Measurements from ENCODE around the gene GRIP2.

Gene GRIP2

DNA sequence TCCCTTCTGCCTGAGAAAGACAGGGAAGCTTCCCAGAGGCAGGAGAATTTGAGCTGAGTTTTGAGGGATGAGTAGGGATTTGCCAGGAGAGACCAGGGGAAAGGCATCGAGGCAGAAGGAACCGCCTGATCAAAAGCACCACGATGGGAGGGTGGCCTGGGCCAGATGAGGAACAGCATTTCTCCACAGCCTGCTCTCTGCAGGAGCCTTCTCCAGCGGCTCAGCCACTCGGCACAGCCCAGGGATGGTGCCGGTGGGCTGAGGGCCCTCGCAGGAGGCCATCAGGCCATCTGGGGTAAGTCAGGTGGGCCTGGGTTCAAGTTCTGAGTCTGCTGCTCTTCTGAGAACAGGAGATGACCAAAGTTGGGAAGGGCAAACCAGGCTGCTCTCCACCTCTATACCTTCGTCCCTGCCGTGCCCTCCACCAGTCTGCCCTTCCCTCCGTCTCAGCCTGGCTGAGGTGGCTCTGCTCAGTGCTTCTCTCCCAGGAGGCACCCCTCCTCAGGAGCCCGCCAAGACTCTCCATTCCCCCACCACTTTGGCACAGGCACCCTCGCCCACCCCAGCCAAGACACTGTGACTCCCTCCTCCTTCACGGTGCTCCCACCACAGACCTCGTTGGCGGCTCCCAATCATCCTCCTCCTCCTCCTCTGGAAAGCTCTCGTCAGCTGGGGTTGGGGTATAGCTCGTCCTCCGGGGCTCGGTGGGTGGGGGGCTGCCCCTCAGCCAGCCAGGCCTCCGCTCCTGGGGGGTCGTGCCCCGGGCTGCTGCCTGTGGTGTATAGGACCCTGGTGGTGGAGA lies 34.9 kb downstream of the GRIP2 start:
- DNase-seq: no peak

GRCh38 chr3:14503706-14504065 lies 36.5 kb downstream of the GRIP2 start:
- DNase-seq: no peak

DNA sequence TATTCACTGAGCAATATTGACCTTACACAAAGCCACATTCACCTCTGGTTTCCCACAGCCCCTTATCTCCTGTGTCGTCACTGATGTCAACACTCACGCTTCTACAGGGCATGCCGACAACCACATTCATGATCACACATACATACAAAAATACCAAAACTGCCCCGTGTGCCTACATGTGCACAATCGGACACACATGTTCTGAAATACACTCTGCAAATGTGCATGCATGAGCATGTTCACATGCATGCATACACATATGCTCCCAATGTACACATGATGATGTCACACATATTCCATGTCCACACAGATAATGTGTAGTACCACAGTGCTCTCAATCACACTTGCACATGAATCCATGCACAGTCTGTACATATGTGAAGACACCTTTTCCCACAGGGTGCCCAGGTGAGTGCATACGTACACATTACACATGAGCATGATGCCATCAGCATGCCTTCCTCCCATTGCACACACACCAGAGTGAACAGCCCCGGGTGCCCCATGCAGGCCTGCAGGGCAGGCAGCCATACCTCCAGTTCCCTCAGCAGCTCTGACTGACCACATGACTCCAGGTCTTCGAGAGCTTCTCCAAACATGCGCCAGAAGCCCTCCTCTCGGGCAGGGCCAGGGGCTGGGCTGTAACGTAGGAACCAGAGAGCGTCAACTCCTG lies 37.0 kb downstream of the GRIP2 start:
- no peak for DNase-seq

DNA sequence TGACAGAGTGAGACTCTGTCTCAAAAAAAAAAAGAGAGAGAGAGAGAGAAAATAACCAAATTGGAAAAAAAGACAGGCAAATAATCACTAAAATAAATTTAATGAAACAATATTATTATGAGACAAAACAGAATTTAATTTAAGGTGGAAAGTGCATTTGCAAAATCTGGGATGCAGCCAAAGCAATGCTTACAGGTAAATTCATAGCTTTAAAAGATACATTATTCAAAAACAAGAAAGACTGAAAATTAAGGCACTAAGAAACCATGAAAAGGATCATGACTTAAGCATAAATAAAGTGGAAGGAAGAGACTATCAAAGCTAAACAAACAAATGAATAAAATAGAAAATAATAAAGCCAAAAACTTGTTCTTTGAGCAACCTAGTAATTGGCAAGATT lies 37.7 kb downstream of the GRIP2 start:
- DNase-seq: no peak

DNA sequence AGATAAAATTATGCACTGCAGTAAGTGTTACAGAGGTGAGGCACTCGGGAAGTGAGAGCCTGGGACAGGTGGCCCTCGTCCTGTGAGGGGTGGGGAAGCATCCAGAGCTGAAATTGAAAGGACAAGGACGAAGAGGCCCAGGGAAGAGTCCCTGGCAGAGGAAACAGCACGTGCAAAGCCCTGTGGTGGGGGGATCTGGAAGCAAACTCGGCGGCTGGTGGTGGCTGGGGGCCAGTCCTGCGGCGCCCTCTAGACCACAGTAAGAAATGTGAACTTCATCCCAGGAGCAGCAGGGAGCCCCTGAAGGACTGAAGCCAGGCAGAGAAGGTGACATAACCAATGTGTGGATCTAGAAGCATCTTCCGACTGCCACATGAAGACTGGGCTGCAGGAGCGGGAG lies 42.8 kb downstream of the GRIP2 start:
- no peak for DNase-seq

DNA sequence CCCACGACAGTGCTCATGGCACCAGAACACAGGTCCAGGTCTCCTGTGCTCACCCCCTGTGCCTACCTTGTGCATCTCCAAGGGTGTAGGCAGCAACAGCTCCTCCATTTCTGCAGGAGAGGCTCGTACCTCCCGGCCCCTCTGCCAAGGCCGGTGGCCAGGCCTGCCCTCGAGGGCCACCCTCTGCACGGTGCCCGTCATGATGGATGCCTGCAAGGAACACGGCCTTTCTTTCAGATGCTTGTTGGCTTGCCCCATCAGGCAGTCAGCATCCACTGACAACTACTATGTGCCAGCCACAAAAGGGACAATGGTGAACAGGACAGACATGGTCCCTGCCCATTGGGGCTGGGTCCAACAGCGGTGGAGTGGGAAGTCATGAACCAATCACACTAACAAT lies 43.8 kb downstream of the GRIP2 start:
- DNase-seq: no peak

- DNase-seq: no peak
Measured at GRCh38 chr3:14494973-14495300, 45.2 kb downstream of the GRIP2 start.

DNA sequence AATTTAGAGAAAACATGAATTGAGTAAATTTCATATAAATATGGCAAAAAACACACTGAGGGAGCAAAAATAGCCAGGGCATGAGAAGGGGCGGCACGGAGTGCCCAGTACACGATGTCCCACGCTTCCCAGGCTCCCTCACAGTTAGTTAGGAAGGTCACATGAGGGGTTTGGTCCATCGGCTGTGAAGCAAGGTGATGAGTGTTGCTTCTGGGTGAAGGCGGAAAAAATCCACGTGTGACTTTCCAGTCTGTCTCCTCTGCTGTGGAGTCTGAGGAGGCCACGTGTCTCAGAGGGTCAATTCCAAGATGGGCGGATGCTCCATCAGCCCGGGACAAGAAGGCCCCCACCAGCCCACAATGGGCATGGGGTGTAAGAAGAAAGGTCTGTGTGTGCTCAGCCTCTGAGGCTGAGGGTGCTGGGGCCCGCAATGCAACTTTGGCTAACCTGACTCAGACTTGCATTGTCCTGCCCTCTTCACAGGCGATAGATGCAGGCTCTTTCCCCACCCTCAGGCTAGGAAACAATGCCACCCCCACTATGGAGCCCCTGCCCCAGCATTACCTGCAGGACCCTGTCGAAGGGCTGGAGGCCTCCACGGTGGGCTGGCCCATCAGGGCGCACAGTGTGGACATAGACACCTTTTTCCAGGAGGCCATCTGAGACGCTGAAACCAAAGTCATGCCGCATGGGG lies 45.7 kb downstream of the GRIP2 start:
- DNase-seq: no peak

GRCh38 chr3:14492948-14493881 lies 46.9 kb downstream of the GRIP2 start:
- DNase-seq: no peak

GRCh38 chr3:14491396-14492190 lies 48.5 kb downstream of the GRIP2 start:
- no peak for DNase-seq

DNA sequence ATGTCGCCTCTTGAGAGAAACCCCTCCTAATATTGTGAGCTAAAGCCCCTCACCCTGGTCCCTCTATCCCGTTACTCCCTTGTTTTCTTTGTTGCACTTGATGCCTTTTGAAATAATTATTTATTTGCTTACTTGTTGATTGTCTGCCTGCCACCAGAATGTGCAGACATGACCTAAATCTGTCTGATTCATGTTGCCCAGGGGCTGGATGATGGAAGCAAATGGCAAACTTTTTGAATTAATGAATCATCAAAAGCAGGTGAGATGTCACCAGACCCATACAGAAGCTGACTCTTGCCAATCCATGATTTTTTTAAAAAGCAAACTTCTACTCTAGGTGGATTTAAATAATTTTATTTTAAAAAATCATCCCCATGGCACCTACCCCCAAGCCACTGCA lies 49.3 kb downstream of the GRIP2 start:
- no peak for DNase-seq

- DNase-seq: no peak
Measured at GRCh38 chr3:14490255-14490654, 49.9 kb downstream of the GRIP2 start.

GRCh38 chr3:14489641-14490040 lies 50.5 kb downstream of the GRIP2 start:
- DNase-seq: no peak

DNA sequence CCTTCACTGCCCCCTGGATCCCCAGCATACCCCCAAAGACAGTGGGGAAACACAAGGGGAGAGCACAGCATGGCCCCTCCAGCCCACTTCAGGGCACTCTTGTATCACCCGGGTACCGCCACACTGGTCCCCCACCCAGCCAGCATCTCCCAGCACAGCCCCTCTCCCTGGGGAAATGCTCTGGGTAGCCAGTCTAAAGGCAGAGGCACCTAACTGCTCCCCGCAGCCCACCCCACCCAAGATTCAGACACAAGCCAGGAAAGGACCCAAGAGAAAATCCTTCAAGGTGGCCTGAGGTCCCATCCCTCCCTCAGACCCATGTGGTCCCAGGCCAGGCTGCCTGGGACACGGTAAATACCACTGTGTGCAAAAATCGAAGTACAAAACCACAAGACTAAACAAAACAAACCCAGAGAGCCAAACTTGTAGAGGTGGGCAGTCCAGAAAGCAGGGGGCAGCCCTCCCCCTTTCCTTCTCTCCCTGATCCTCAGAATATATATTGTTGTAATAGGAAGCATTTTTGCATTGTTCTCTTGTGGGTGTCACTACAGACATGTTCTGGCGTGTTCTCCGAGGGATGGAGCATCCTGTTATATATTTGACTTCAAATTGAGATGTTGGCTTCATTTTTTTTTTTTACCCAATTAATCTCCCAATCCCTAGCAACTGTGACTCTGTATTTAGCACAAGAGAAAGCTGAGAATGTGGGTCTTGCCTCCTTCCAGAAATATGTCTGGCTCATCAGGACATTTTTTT lies 51.7 kb downstream of the GRIP2 start:
- DNase-seq: no peak

DNA sequence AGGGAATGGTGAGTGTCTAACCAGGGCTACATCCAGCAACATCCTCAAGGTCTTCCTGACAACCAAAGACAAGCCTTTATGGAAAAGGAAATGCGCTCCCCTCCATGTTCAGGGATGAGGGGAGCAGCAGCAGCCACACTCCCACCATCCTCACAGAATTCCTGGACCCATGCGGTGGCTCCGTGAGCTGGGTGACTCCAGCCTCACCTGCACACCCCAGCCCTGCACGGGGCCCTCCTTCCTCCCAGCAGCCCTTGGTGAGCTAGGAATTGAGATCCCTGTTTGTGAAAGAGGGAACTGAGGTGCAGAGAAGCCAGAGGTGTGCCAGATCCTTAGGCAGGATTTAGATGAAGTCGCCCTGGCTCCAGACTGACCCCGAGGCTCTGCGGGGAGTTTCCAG lies 52.3 kb downstream of the GRIP2 start:
- no peak for DNase-seq

DNA sequence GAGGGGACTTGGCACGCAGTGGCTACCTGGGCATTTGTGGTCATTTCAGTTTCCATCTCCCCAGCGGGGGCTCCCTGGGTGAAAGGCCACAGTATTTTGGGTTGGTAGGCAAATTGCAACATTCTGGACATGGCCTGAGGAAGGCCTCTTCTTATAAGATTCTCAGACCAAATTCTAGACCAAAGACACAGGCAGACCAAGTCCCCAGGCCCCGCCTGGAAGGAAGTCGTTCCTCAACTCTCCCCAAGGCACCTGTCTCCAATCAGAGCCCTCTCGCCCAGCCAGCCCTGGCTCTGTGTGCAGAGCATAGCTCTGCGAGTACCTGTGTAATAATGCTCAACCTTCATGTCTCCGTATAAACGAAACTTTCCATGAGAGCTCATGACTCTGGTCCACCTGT lies 53.1 kb downstream of the GRIP2 start:
- no peak for DNase-seq

DNA sequence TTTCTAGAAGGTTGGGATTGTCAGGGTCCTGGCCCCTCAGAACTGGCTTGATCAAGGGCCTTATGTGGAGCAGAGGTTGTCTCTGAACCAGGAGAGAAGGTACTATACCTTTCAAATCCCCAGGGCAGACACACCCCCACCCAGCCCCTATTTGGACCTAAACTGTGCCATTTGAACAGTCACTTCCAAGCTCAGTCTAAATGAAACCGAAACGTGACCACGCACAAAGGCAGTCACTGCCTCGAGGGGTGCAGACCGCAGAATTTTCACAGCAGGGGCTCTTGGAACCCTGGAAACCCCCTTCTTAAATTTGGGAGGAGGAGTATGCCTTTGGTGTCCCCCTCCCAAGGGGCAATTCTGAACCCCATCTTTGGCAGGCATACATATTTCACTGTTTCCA lies 53.7 kb downstream of the GRIP2 start:
- no peak for DNase-seq

DNA sequence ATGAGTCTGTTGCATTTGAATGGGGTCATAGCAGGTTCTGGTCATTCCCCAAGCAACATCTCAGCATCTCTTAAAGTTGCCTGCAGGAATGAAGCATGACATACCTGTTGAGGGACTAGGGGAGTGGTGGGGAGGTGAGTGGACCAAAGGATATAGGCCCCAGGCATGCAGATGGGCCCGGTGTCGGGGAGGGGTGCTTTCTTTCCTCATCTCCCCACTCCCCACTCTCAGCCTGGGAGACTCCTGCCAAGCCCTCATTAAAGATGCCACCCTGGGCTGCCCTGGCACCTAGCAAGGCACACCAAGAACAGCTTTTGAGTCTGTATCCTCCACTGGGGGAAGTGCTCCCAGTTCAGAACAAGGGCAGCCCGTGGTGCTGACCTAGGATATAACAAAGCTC lies 54.2 kb downstream of the GRIP2 start:
- no peak for DNase-seq

DNA sequence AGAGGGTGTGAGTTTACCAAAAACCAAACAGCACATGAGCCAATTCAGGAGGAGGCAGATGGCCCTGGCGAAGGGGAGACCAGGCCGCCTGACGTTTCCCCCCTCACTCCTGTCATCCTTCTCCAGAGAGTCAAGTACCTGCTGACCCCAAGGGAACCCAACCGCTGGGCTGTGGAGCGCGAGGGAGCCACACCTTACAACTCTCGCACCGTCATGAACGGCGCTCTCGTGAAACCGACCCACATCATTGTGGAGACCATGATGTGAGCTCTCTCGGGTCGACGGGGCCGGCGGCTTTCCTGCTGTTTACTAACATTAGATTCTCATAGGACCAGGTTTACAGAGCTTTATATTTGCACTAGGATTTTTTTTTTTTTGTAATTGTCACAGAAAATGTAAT lies 55.4 kb downstream of the GRIP2 start:
- DNase-seq: no peak

DNA sequence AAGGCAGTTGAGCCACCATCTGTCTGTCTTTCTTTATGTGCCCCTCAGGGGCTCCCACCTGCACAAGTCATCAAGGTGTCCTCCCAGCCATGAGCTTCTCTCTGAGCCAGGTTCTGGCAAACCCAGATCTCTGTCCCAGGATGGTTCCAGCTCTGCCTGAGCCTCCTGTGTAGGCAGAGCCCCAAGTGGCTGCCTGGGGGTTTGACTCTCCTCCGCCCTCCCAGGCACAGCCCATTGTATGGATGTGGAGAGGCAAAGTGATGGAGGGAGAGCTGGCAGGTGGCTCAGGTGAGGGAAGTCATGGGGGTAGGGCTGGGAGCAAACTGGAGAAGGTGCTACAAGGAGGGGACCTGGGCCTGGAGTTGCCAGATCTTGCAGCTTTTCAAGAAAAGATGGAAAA lies 56.9 kb downstream of the GRIP2 start:
- DNase-seq: no peak

DNA sequence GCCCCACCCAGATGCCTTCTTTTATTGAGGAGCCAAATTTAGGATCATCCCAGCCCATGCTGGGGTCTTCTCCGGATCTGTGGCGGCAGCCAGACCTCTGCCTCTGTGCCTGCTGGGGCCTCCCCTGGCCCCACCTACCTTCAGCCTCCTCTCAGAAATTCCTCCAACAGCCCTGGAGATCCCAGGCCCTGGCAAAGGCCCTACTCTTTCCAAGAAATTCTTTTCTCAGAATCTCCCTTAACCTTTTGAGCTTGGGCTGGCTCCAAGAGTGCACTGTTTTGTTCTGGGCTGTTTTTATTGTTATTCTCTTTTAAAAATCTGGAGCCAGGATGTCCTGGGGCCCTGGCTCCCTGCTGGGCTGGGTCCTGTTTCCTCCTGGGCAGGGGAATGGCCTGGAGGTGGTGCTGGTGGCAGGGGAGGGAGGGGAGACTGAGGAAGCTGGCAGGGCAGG lies 57.8 kb downstream of the GRIP2 start:
- DNase-seq: no peak

- no peak for DNase-seq
Measured at GRCh38 chr3:14481646-14482036, 58.5 kb downstream of the GRIP2 start.
